GM12878 (cell line): ENCODE measurements around the gene CPNE9. TPM values are rescaled to one million over a fixed set of nuclear protein-coding genes. Genes with fewer than 3 reads are reported as not detected.

Experiments used
- ATAC-seq: fragments of 200-7000 bp; cut with Tn5 transposase; 3 replicates; pipeline ENCODE4 v1.9.1; 2020; ENCODE audit warnings: mild to moderate bottlenecking, moderate library complexity
- BruUV-seq: library from RNA; stranded (reverse); fragments of 400-500 nt; replicated peaks from 2 replicates; lab custom pipeline; 2021; lab: Mats Ljungman, UMichigan
- CTCF ChIA-PET: fragments of 300-600 bp; sonication (Branson Sonifier 250); formaldehyde crosslinking; extraction: SDS; loops from one replicate; lab custom pipeline; 2021; ENCODE audit warnings: inconsistent platforms; lab: Yijun Ruan, JAX
- POLR2A ChIA-PET: fragments of 350-600 bp; formaldehyde crosslinking; extraction: SDS; loops from one replicate; lab custom pipeline; 2021; ENCODE audit warnings: inconsistent platforms; lab: Charles Lee
- RAD21 ChIA-PET: fragments of 300-600 bp; sonication (Branson Sonifier 250); formaldehyde crosslinking; loops from one replicate; lab custom pipeline; 2023; ENCODE audit warnings: antibody characterized with exemption; ENCODE audit not compliant: unreplicated experiment; lab: Charles Lee
- SMC1A ChIA-PET: fragments of 300-600 bp; sonication (Branson Sonifier 250); formaldehyde crosslinking; loops from one replicate; lab custom pipeline; 2023; ENCODE audit not compliant: unreplicated experiment, uncharacterized antibody; lab: Charles Lee
- DNase-seq: peaks from one replicate; pipeline ENCODE4 v3.0.0-alpha.2; 2011; ENCODE audit warnings: low read depth, low spot score
- FAIRE-seq: peaks from 3 replicates; lab custom pipeline; 2011; peaks lifted over from hg19 to GRCh38; lab: Jason Lieb, UNC
- H2AFZ ChIP-seq: 2 replicates; pipeline ENCODE4 v1.6.0; 2011; ENCODE audit warnings: low read depth, low read length, control low read depth; ENCODE audit not compliant: control insufficient read depth
- H3K27ac ChIP-seq: 2 replicates; pipeline ENCODE4 v1.5.1; 2011; ENCODE audit warnings: control low read depth; ENCODE audit not compliant: control insufficient read depth, insufficient read depth
- H3K27me3 ChIP-seq, 2 experiments: replicated peaks in 1 of 2; 2 replicates each; pipeline versions ENCODE4 v1.6.0 to v1.6.1; 2011; ENCODE audit warnings: low read length in 1 of 2; ENCODE audit not compliant: control insufficient read depth in 2 of 2, insufficient read depth in 2 of 2
- H3K36me3 ChIP-seq, 2 experiments: 2 replicates each; pipeline ENCODE4 v1.5.1; 2011; ENCODE audit warnings: low read length in 1 of 2; ENCODE audit not compliant: control insufficient read depth in 2 of 2, insufficient read depth in 2 of 2
- H3K4me1 ChIP-seq: 2 replicates; pipeline ENCODE4 v1.6.1; 2011; ENCODE audit warnings: mild to moderate bottlenecking, low read length, moderate library complexity, mixed read lengths; ENCODE audit not compliant: control insufficient read depth, insufficient read depth
- H3K4me2 ChIP-seq: 2 replicates; pipeline ENCODE4 v1.6.0; 2011; ENCODE audit warnings: control low read depth; ENCODE audit not compliant: control insufficient read depth, insufficient read depth
- H3K4me3 ChIP-seq: fragments of 200-600 bp; sonication (generic); 2 replicates; pipeline ENCODE4 v1.5.1; 2016
- H3K79me2 ChIP-seq: 2 replicates; pipeline ENCODE4 v1.6.0; 2011; ENCODE audit warnings: low read length; ENCODE audit not compliant: control insufficient read depth, insufficient read depth
- H3K9ac ChIP-seq: 2 replicates; pipeline ENCODE4 v1.8.0; 2011; ENCODE audit warnings: low read length, control low read depth, mixed read lengths; ENCODE audit not compliant: control insufficient read depth, insufficient read depth
- H3K9me3 ChIP-seq: replicated peaks from 3 replicates; pipeline ENCODE4 v1.5.1; 2011; ENCODE audit warnings: mild to moderate bottlenecking, low read length; ENCODE audit not compliant: control insufficient read depth, insufficient read depth
- H4K20me1 ChIP-seq: 2 replicates; pipeline ENCODE4 v1.6.0; 2011; ENCODE audit not compliant: control insufficient read depth, insufficient read depth
- BCL11A ChIP-seq: IDR thresholded peaks from 2 replicates; pipeline ENCODE4 v1.6.1; 2011; ENCODE audit warnings: low read depth, low read length
- CBFB ChIP-seq: IDR thresholded peaks from 2 replicates; pipeline ENCODE4 v1.6.1; 2016; ENCODE audit warnings: antibody characterized with exemption, low read depth
- CEBPB ChIP-seq, 2 experiments: fragments of 150-350 bp in 1 of 2; IDR thresholded peaks; 2 replicates each; pipeline ENCODE4 v1.6.1; 2012 to 2014; ENCODE audit warnings: low read depth in 2 of 2, low read length in 2 of 2, borderline replicate concordance in 1 of 2, inconsistent platforms in 1 of 2
- ELK1 ChIP-seq: IDR thresholded peaks from 2 replicates; pipeline ENCODE4 v1.6.1; 2012; ENCODE audit warnings: low read depth, low read length, improper control_type of control experiment
- FOXK2 ChIP-seq: fragments of 450-650 bp; IDR thresholded peaks from 2 replicates; pipeline ENCODE4 v1.6.1; 2017; ENCODE audit warnings: mild to moderate bottlenecking, moderate library complexity
- FOXM1 ChIP-seq: IDR thresholded peaks from 2 replicates; pipeline ENCODE4 v1.6.1; 2012; ENCODE audit warnings: low read depth, mild to moderate bottlenecking, inconsistent platforms, low read length, moderate library complexity
- JUNB ChIP-seq: IDR thresholded peaks from 2 replicates; pipeline ENCODE4 v1.6.1; 2016; ENCODE audit warnings: antibody characterized with exemption, mild to moderate bottlenecking
- MYC ChIP-seq: IDR thresholded peaks from 2 replicates; pipeline ENCODE4 v1.6.1; 2011; ENCODE audit warnings: mild to moderate bottlenecking, low read length, moderate library complexity, inconsistent platforms; ENCODE audit not compliant: insufficient read depth, insufficient replicate concordance, insufficient read length, severe bottlenecking
- PAX5 ChIP-seq: IDR thresholded peaks from 2 replicates; pipeline ENCODE4 v1.6.1; 2011; ENCODE audit warnings: low read depth, low read length, borderline replicate concordance
- POLR2A ChIP-seq: IDR thresholded peaks from 2 replicates; pipeline ENCODE4 v1.6.1; 2011; ENCODE audit warnings: low read depth, mild to moderate bottlenecking, low read length
- POLR2AphosphoS5 ChIP-seq: IDR thresholded peaks from 2 replicates; pipeline ENCODE4 v1.6.1; 2011; ENCODE audit warnings: mild to moderate bottlenecking, low read length, inconsistent platforms
- RCOR1 ChIP-seq: conservative IDR thresholded peaks from 2 replicates; pipeline ENCODE4 v1.6.1; 2012; ENCODE audit warnings: low read depth, low read length, improper control_type of control experiment
- WGBS: methylation state at CpG from one replicate; pipeline ENCODE4 v1.1.6; 2016; ENCODE audit warnings: low lambda C conversion rate; ENCODE audit not compliant: insufficient replicate concordance, insufficient coverage; ENCODE audit errors: missing lambda C conversion rate; 5-methylcytosine and 5-hydroxymethylcytosine counted together
- in situ Hi-C: fragments of 300-500 bp; cut with MboI; formaldehyde crosslinking; loops from 9 replicates; pipeline ENCODE4 v1.14.3; 2018; ENCODE audit warnings: mixed read lengths
- intact Hi-C: fragments of 100-400 bp; cut with micrococcal nuclease; formaldehyde crosslinking; loops from one replicate; pipeline ENCODE4 v1.14.2; 2022; ENCODE audit not compliant: unreplicated experiment
- polyA plus RNA-seq, 11 experiments: library from polyadenylated mRNA; depleted of rRNA in 4 of 11; unstranded in 6 of 11; stranded (reverse) in 5 of 11; fragments of >200 nt; fragmentation: Nextera tagmentation in 4 of 11; fragmentation: Illumina TruSeq in 1 of 11; extraction: Ambion mirVana in 4 of 11; extraction: Trizol in 1 of 11; gene quantifications; 1 replicate in 1 of 11; 2 replicates in 10 of 11; pipeline versions ENCODE4 v1.2.1 to v1.2.3, GENCODE V29; 2011 to 2016; ENCODE audit warnings: inconsistent platforms in 2 of 11, missing spikeins in 2 of 11, low read depth in 1 of 11
- total RNA-seq, 4 experiments: library from RNA; depleted of rRNA in 3 of 4; stranded (reverse); fragments of >200 nt in 3 of 4; fragmentation: Illumina TruSeq in 1 of 4; extraction: Trizol in 1 of 4; gene quantifications; 2 replicates each; pipeline versions ENCODE4 v1.2.1 to v1.2.3, GENCODE V29; 2013 to 2021
- TF ChIP-seq, protein P1 (sequence below): IDR thresholded peaks from 2 replicates; pipeline ENCODE4 v1.6.1; 2011; ENCODE audit warnings: borderline replicate concordance, low read depth, mild to moderate bottlenecking, moderate library complexity, low read length; ENCODE audit not compliant: insufficient read depth, poor library complexity, severe bottlenecking

CPNE9 gene
- total and polyA plus RNA-seq, 10 of the 15 experiments (the other 5 are each of a cell fraction or from before 2014, with no cell fraction given): 0.02 to 0.12 (median 0.05) TPM; not detected in 7

DNA sequence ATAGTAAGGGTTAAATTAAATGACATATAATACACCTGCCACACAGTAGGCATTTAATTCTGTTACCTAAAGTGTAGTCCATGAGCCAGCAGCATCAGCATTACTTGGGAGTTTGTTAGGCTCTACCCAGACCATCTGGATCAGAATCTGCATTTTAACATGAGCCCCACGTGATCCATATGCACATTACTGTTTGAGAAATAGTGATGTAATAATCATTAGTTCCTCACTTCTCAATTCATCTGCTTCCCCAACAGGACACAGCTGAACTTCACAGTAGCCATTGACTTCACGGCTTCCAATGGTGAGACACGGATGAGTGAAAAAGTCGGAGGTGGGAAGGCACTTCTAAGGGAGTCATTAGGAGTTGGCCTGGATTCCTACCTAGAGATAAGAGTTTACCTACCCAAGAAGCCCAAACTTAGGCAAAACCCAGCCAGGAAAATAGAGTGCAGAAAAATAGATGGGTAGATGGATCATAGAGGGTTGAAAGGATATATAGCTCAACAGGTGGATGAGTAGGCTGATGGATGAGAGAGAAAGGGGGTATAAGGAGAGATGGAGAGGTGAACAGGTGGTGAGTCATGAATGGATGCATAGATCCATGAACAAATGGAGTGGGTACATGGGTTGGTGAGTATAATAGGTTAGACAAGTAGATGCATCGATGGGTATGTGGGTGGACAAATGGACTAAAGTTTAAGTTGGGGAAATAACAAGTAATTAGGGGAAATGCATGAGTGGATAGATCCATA lies 13.3 kb downstream of the CPNE9 start:
- Histone ChIP-seq H3K4me3 (no peak overlapping the region), H3K4me2 (no peak overlapping the region), H3K79me2 (no peaks in the 10 kb centered on the region), H3K27ac (no peak overlapping the region), H3K36me3 (no peaks in the 10 kb centered on the region), H3K9ac (no peak overlapping the region), H3K4me1 (no peaks in the 10 kb centered on the region), H3K9me3 (no peaks in the 10 kb centered on the region), H3K27me3 (peaks cover 0 to under 1% of the 10 kb centered on the region in 2 experiments; a peak in 3 of 4 replicates), H2AFZ (no peak overlapping the region), H4K20me1 (no peaks in the 10 kb centered on the region)
- in situ Hi-C loops (no loop called here), intact Hi-C loops (no loop called here)
- SMC1A ChIA-PET: interaction anchor here (1.2 kb wide), 1 partner anchor 10 kb away, joined by 3 read pairs; no protein-coding TSS in a partner anchor
- RAD21 ChIA-PET: no interaction called here
- ATAC-seq: no peak
- CTCF ChIA-PET: no interaction called here
- no peak for DNase-seq
- FAIRE-seq: no peak
- no TSS peak for BruUV-seq
- TF ChIP-seq FOXK2 (no peak), RCOR1 (no peak), CEBPB (IDR thresholded peaks at IDR 0.05; ENCODE audit: borderline replicate concordance in 1 of 2, low read depth in 2 of 2, low read length in 2 of 2) (no peak), CBFB (no peak), BCL11A (no peak), MYC (no peak), ELK1 (no peak), POLR2AphosphoS5 (no peak), FOXM1 (no peak), JUNB (no peak), PAX5 (no peak), POLR2A (no peak)
- TF ChIP-seq, protein P1, sequence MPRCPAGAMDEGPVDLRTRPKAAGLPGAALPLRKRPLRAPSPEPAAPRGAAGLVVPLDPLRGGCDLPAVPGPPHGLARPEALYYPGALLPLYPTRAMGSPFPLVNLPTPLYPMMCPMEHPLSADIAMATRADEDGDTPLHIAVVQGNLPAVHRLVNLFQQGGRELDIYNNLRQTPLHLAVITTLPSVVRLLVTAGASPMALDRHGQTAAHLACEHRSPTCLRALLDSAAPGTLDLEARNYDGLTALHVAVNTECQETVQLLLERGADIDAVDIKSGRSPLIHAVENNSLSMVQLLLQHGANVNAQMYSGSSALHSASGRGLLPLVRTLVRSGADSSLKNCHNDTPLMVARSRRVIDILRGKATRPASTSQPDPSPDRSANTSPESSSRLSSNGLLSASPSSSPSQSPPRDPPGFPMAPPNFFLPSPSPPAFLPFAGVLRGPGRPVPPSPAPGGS: no peak
- POLR2A ChIA-PET: no interaction called here
- 47% methylated on average over 5 of the region's 5 CpGs for WGBS
